SK-N-SH (cell line): ENCODE measurements around the gene RHBDD3. TPM values are rescaled to one million over a fixed set of nuclear protein-coding genes. Genes with fewer than 3 reads are reported as not detected.

ENCODE experiments used
- CTCF ChIA-PET: fragments of 300-600, 350-600 bp; formaldehyde crosslinking; extraction: SDS; loops from one replicate; lab custom pipeline; 2021; lab: Yijun Ruan, JAX
- POLR2A ChIA-PET: fragments of 350-600 bp; sonication (Branson Sonifier 250); formaldehyde crosslinking; extraction: SDS; loops from one replicate; lab custom pipeline; 2020; ENCODE audit warnings: antibody characterized with exemption, inconsistent platforms; lab: Yijun Ruan, JAX
- DNase-seq: peaks from one replicate; pipeline ENCODE4 v3.0.0; 2012
- H2AFZ ChIP-seq: fragments of 200-600 bp; sonication (generic); 2 replicates; pipeline ENCODE4 v1.8.1; 2016; ENCODE audit warnings: antibody characterized with exemption, mild to moderate bottlenecking, low read depth
- H3F3A ChIP-seq: fragments of 200-600 bp; sonication (generic); replicated peaks from 2 replicates; pipeline ENCODE3; 2016; ENCODE audit warnings: antibody characterized with exemption, mild to moderate bottlenecking; ENCODE audit not compliant: insufficient read depth
- H3K27ac ChIP-seq, 2 experiments: fragments of 200-500 bp in 1 of 2; fragments of 200-600 bp in 1 of 2; sonication (Bioruptor generic) in 1 of 2; sonication (generic), shearing (Covaris generic) in 1 of 2; 2 replicates each; pipeline versions ENCODE4 v1.5.1 to v1.6.1; 2014 to 2016; ENCODE audit warnings: low read depth in 2 of 2, inconsistent platforms in 1 of 2, low read length in 1 of 2, mild to moderate bottlenecking in 1 of 2, mixed read lengths in 1 of 2
- H3K27me3 ChIP-seq: fragments of 200-600 bp; sonication (generic), shearing (Covaris generic); 2 replicates; pipeline ENCODE4 v1.6.1; 2016; ENCODE audit warnings: mixed run types; ENCODE audit not compliant: insufficient read depth
- H3K36me3 ChIP-seq, 2 experiments: fragments of 200-500 bp in 1 of 2; fragments of 200-600 bp in 1 of 2; sonication (Bioruptor generic) in 1 of 2; sonication (generic) in 1 of 2; replicated peaks in 1 of 2; 2 replicates each; pipeline versions ENCODE3 to v1.5.1; 2014 to 2016; ENCODE audit warnings: low read length in 1 of 2, mild to moderate bottlenecking in 1 of 2; ENCODE audit not compliant: insufficient read depth in 2 of 2, control insufficient read depth in 1 of 2
- H3K4me1 ChIP-seq, 2 experiments: fragments of 200-500 bp in 1 of 2; fragments of 200-600 bp in 1 of 2; sonication (Bioruptor generic) in 1 of 2; sonication (generic), shearing (Covaris generic) in 1 of 2; 2 replicates each; pipeline versions ENCODE4 v1.5.1 to v1.6.1; 2014 to 2016; ENCODE audit warnings: low read depth in 1 of 2, low read length in 1 of 2, mixed run types in 1 of 2; ENCODE audit not compliant: insufficient read depth in 2 of 2, control insufficient read depth in 1 of 2
- H3K4me2 ChIP-seq: fragments of 200-600 bp; sonication (generic), shearing (Covaris generic); 2 replicates; pipeline ENCODE4 v1.6.1; 2017; ENCODE audit warnings: mixed run types
- H3K4me3 ChIP-seq, 2 experiments: fragments of 200-500 bp in 1 of 2; fragments of 200-600 bp in 1 of 2; sonication (Bioruptor generic) in 1 of 2; sonication (generic), shearing (Covaris generic) in 1 of 2; 2 replicates each; pipeline versions ENCODE4 v1.5.1 to v1.8.1; 2014 to 2016; ENCODE audit warnings: low read depth in 2 of 2, inconsistent platforms in 1 of 2, low read length in 1 of 2, mild to moderate bottlenecking in 1 of 2, mixed read lengths in 1 of 2, moderate library complexity in 1 of 2
- H3K79me2 ChIP-seq: fragments of 200-600 bp; sonication (generic); 2 replicates; pipeline ENCODE4 v1.8.1; 2017; ENCODE audit warnings: mild to moderate bottlenecking; ENCODE audit not compliant: insufficient read depth
- H3K9ac ChIP-seq: fragments of 200-600 bp; sonication (generic); 2 replicates; pipeline ENCODE4 v1.6.1; 2017; ENCODE audit warnings: mixed run types
- H3K9me2 ChIP-seq: fragments of 200-600 bp; sonication (generic); 2 replicates; pipeline ENCODE4 v1.6.1; 2017; ENCODE audit warnings: mixed run types
- H3K9me3 ChIP-seq: fragments of 200-600 bp; sonication (generic); 2 replicates; pipeline ENCODE4 v1.6.1; 2017; ENCODE audit warnings: mixed run types, mild to moderate bottlenecking, moderate library complexity
- H4K20me1 ChIP-seq: fragments of 200-600 bp; sonication (generic); 2 replicates; pipeline ENCODE4 v1.6.1; 2017; ENCODE audit warnings: mild to moderate bottlenecking, mixed run types; ENCODE audit not compliant: insufficient read depth
- ELF1 ChIP-seq: IDR thresholded peaks from 2 replicates; pipeline ENCODE4 v1.4.0; 2012
- FOXM1 ChIP-seq: IDR thresholded peaks from 2 replicates; pipeline ENCODE4 v1.4.0; 2012; ENCODE audit warnings: low read depth, mild to moderate bottlenecking
- GATA2 ChIP-seq: sonication (generic); formaldehyde crosslinking; IDR thresholded peaks from 2 replicates; pipeline ENCODE4 v1.5.0; 2020; ENCODE audit warnings: mild to moderate bottlenecking, missing genetic modification reagents
- POLR2AphosphoS5 ChIP-seq: IDR thresholded peaks from 2 replicates; pipeline ENCODE4 v1.6.1; 2012; ENCODE audit warnings: low read depth, low read length
- RFX5 ChIP-seq: IDR thresholded peaks from 2 replicates; pipeline ENCODE4 v1.6.1; 2012; ENCODE audit warnings: mild to moderate bottlenecking, improper control_type of control experiment, low read length
- SIN3A ChIP-seq: IDR thresholded peaks from 2 replicates; pipeline ENCODE4 v1.6.1; 2012; ENCODE audit warnings: low read depth, mild to moderate bottlenecking, low read length, moderate library complexity, borderline replicate concordance
- WGBS: methylation state at CpG from one replicate; pipeline ENCODE4 v1.1.6; 2017; ENCODE audit warnings: low lambda C conversion rate; 5-methylcytosine and 5-hydroxymethylcytosine counted together
- polyA plus RNA-seq, 3 experiments: library from polyadenylated mRNA; depleted of rRNA; stranded (reverse); fragments of >200 nt; gene quantifications; 2 replicates each; pipeline ENCODE4 v1.2.3, GENCODE V29; 2012
- TF ChIP-seq, protein P1 (sequence below): IDR thresholded peaks from 2 replicates; pipeline ENCODE4 v1.6.1; 2012; ENCODE audit warnings: mild to moderate bottlenecking, low read depth, low read length, moderate library complexity
- TF ChIP-seq, protein P2 (sequence below): IDR thresholded peaks from 2 replicates; pipeline ENCODE4 v1.4.0; 2012; ENCODE audit warnings: low read depth, borderline replicate concordance

The RHBDD3 gene
- polyA plus RNA-seq, 1 of the 3 experiments (the other 2 are of a cell fraction): 19.0 TPM

DNA sequence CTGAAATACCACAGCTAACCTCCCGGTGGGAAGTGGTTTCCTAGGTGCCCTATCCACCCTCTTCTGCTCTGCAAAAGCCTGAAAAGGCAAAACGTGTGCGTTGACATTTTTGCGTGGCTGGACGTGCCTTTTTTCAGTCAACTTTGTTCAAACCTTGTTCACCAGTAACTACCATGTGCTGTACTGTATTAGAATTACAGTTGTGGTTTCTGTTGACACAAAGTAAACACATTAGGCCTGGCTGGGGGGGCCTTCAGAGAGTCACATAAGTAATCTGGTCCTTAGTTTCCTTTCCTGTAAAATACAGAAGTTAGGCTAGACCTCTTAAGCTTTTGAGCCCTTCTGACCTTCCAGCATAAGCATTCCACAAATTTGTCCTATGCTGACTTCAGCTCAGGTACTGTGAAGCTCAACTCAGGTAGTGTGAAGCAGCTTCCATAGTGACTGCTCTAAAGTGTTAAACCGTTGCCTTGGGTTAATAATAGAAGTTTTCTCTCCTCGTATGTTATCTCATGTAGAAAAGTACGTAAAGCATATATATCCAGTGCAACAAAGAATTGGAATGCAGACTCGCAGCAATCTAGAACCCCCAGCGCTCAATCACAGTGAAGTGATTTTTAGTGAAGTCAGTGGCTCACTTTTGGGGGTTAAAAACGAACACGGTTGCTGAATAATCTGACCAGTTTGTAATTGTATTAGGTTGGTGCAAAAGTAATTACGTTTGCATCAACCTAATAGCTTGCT, 2.1 kb upstream of the RHBDD3 start:
- H3K27ac ChIP-seq: peak overlapping the region in 1 of 2 experiments; percentile 95; a peak in 2 of 4 replicates
- no peak for DNase-seq
- CTCF ChIA-PET: interaction anchor here (0.6 to 3.5 kb wide), 5 partner anchors 19 to 76 kb away, joined by 3 to 19 read pairs (median 3); no protein-coding TSS in a partner anchor
- H3K27me3 ChIP-seq: no peaks in the 10 kb centered on the region
- H3K9ac ChIP-seq: peak overlapping the region; percentile 99; the same call in 1 of the 2 replicates
- peaks cover 54 to 60% of the 10 kb centered on the region in 2 experiments for H3K36me3 ChIP-seq
- POLR2A ChIA-PET: no interaction called here
- H2AFZ ChIP-seq: no peak overlapping the region
- H3K79me2 ChIP-seq: peaks cover 88% of the 10 kb centered on the region
- peaks cover 25 to 39% of the 10 kb centered on the region in 2 experiments for H3K4me1 ChIP-seq
- peaks cover 3% of the 10 kb centered on the region for H3F3A ChIP-seq
- no peaks in the 10 kb centered on the region for H3K9me3 ChIP-seq
- TF ChIP-seq, protein P1, sequence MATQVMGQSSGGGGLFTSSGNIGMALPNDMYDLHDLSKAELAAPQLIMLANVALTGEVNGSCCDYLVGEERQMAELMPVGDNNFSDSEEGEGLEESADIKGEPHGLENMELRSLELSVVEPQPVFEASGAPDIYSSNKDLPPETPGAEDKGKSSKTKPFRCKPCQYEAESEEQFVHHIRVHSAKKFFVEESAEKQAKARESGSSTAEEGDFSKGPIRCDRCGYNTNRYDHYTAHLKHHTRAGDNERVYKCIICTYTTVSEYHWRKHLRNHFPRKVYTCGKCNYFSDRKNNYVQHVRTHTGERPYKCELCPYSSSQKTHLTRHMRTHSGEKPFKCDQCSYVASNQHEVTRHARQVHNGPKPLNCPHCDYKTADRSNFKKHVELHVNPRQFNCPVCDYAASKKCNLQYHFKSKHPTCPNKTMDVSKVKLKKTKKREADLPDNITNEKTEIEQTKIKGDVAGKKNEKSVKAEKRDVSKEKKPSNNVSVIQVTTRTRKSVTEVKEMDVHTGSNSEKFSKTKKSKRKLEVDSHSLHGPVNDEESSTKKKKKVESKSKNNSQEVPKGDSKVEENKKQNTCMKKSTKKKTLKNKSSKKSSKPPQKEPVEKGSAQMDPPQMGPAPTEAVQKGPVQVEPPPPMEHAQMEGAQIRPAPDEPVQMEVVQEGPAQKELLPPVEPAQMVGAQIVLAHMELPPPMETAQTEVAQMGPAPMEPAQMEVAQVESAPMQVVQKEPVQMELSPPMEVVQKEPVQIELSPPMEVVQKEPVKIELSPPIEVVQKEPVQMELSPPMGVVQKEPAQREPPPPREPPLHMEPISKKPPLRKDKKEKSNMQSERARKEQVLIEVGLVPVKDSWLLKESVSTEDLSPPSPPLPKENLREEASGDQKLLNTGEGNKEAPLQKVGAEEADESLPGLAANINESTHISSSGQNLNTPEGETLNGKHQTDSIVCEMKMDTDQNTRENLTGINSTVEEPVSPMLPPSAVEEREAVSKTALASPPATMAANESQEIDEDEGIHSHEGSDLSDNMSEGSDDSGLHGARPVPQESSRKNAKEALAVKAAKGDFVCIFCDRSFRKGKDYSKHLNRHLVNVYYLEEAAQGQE: no peak
- 0 out of 2 replicates have a peak, but pooled peaks have one; percentile 6 for TF ChIP-seq POLR2AphosphoS5
- H4K20me1 ChIP-seq: peaks cover 64% of the 10 kb centered on the region
- 19% methylated on average over 13 of the region's 13 CpGs for WGBS
- peak overlapping the region; percentile 95 to 97 for H3K4me3 ChIP-seq
- H3K4me2 ChIP-seq: peak overlapping the region; percentile 99
- no peaks in the 10 kb centered on the region for H3K9me2 ChIP-seq

DNA sequence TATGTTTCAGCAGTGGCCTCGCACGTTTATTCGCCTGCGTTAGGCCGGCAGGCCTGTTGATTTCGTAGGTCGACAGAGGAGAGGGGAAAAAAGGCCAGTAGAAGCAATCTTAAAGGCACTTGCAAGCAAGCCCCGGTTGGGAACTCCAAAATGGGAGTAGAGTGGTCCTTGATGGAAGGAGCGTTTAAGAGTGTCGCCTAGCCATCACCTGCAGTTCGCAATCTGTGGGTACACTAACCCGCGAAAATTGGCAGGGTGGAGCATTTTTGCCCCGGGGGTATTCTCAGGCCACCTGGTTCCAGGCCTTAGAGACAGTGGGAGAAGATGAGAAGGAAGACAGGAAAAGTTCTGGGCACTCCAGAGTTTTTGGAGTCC, 1.4 kb upstream of the RHBDD3 start:
- H3K9me3 ChIP-seq: no peaks in the 10 kb centered on the region
- POLR2A ChIA-PET: no interaction called here
- peaks cover 25 to 39% of the 10 kb centered on the region in 2 experiments for H3K4me1 ChIP-seq
- peak overlapping the region; percentile 95 to 97 for H3K4me3 ChIP-seq
- H3K9ac ChIP-seq: peak overlapping the region; percentile 99
- H3K4me2 ChIP-seq: peak overlapping the region; percentile 99
- no peak for DNase-seq
- peak overlapping the region; percentile 95 to 99 for H3K27ac ChIP-seq
- peaks cover 49 to 54% of the 10 kb centered on the region in 2 experiments for H3K36me3 ChIP-seq
- H3K27me3 ChIP-seq: no peaks in the 10 kb centered on the region
- peaks cover 81% of the 10 kb centered on the region for H3K79me2 ChIP-seq
- 0% methylated on average over 14 of the region's 14 CpGs for WGBS
- H4K20me1 ChIP-seq: peaks cover 57% of the 10 kb centered on the region
- H3K9me2 ChIP-seq: no peaks in the 10 kb centered on the region
- H3F3A ChIP-seq: peaks cover 3% of the 10 kb centered on the region
- no peak overlapping the region for H2AFZ ChIP-seq
- CTCF ChIA-PET: interaction anchor here (1.0 kb wide), 1 partner anchor 76 kb away, joined by 3 read pairs; no protein-coding TSS in a partner anchor
- TF ChIP-seq, protein P2, sequence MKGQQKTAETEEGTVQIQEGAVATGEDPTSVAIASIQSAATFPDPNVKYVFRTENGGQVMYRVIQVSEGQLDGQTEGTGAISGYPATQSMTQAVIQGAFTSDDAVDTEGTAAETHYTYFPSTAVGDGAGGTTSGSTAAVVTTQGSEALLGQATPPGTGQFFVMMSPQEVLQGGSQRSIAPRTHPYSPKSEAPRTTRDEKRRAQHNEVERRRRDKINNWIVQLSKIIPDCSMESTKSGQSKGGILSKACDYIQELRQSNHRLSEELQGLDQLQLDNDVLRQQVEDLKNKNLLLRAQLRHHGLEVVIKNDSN: no peak
- TF ChIP-seq ELF1 (no peak), POLR2AphosphoS5 (no peak), GATA2 (CRISPR knock-in tag) (no peak), RFX5 (no peak), FOXM1 (no peak), SIN3A (no peak)
- TF ChIP-seq, protein P1: no peak
- TF ChIP-seq, all 33 proteins: peak for 0
